H1 (cell line): Measurements from ENCODE around the gene TECTB.

Experiments
- CHD1 ChIP-seq: IDR thresholded peaks from 2 replicates; pipeline ENCODE4 v1.6.1; 2012; ENCODE audit warnings: low read depth, low read length, improper control_type of control experiment
- EZH2 ChIP-seq: fragments of 200-600 bp; sonication (generic); IDR thresholded peaks from 2 replicates; pipeline ENCODE4 v1.7.1; 2012; ENCODE audit warnings: low read depth, mild to moderate bottlenecking, moderate library complexity, low read length, inconsistent platforms; ENCODE audit not compliant: severe bottlenecking
- MAX ChIP-seq: IDR thresholded peaks from 2 replicates; pipeline ENCODE4 v1.6.1; 2012; ENCODE audit warnings: inconsistent platforms
- NRF1 ChIP-seq: IDR thresholded peaks from 2 replicates; pipeline ENCODE4 v1.6.1; 2011; ENCODE audit warnings: mild to moderate bottlenecking, low read depth, low read length, improper control_type of control experiment
- POLR2A ChIP-seq, 2 experiments: IDR thresholded peaks; 1 replicate in 1 of 2; 2 replicates in 1 of 2; pipeline ENCODE4 v1.6.1; 2011; ENCODE audit warnings: low read depth in 2 of 2, low read length in 2 of 2, mild to moderate bottlenecking in 2 of 2; ENCODE audit errors: control extremely low read depth in 1 of 2
- RAD21 ChIP-seq, 2 experiments: IDR thresholded peaks in 1 of 2; conservative IDR thresholded peaks in 1 of 2; 2 replicates each; pipeline ENCODE4 v1.6.1; 2011; ENCODE audit warnings: low read depth in 2 of 2, low read length in 2 of 2, improper control_type of control experiment in 1 of 2, inconsistent platforms in 1 of 2, mild to moderate bottlenecking in 1 of 2, moderate library complexity in 1 of 2
- TF ChIP-seq, protein P1 (sequence below), 3 experiments: IDR thresholded peaks; 1 replicate in 2 of 3; 2 replicates in 1 of 3; pipeline versions ENCODE4 v1.5.1 to v1.6.1; 2011; ENCODE audit warnings: low read length in 3 of 3, mild to moderate bottlenecking in 3 of 3, inconsistent platforms in 2 of 3, low read depth in 1 of 3, moderate library complexity in 1 of 3; ENCODE audit not compliant: insufficient read depth in 1 of 3; ENCODE audit errors: control extremely low read depth in 1 of 3

DNA sequence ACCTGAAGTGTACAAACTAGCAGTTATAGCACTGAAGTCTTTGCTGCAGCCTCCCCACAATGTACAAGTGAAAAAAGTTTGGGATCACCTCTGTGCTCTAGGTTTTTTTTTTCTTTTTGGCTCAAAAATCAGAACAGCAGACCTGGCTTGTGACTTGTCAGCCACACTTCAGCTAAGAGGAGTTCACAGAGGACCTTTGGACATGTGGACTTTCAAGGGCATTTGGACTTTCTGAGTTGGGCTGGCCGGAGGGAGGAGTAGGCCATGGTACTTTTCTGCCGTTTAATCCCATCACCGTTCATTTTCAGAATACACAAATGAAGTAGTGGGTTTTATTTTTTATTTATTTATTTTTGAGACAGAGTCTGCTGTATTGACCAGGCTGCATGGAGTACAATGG lies 68.8 kb downstream of the TECTB start:
- TF ChIP-seq NRF1 (no peak), RAD21 (IDR thresholded peaks at IDR 0.05 in 1 of 2, conservative IDR thresholded peaks at IDR 0.05 in 1 of 2; ENCODE audit: low read depth in 2 of 2, low read length in 2 of 2) (no peak), CHD1 (no peak), MAX (no peak), POLR2A (IDR thresholded peaks at IDR 0.05; ENCODE audit: control extremely low read depth in 1 of 2, low read depth in 2 of 2, low read length in 2 of 2) (no peak), EZH2 (no peak)
- TF ChIP-seq, protein P1, sequence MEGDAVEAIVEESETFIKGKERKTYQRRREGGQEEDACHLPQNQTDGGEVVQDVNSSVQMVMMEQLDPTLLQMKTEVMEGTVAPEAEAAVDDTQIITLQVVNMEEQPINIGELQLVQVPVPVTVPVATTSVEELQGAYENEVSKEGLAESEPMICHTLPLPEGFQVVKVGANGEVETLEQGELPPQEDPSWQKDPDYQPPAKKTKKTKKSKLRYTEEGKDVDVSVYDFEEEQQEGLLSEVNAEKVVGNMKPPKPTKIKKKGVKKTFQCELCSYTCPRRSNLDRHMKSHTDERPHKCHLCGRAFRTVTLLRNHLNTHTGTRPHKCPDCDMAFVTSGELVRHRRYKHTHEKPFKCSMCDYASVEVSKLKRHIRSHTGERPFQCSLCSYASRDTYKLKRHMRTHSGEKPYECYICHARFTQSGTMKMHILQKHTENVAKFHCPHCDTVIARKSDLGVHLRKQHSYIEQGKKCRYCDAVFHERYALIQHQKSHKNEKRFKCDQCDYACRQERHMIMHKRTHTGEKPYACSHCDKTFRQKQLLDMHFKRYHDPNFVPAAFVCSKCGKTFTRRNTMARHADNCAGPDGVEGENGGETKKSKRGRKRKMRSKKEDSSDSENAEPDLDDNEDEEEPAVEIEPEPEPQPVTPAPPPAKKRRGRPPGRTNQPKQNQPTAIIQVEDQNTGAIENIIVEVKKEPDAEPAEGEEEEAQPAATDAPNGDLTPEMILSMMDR (IDR thresholded peaks at IDR 0.05; ENCODE audit: control extremely low read depth in 1 of 3, insufficient read depth in 1 of 3, low read depth in 1 of 3, low read length in 3 of 3), result no peak
